Measurements from ENCODE around the gene ANGPT4. TPM values are rescaled to one million over a fixed set of nuclear protein-coding genes. Genes with fewer than 3 reads are reported as not detected.
"Not testable (repeated sequence)": the region's sequence is repeated elsewhere in the genome, so short reads cannot be mapped to it uniquely, and the experiment has no call there.

The ANGPT4 gene
- polyA plus RNA-seq, 3 donors from 2014 or later = not detected

GRCh38 chr20:839015-839414, 77.1 kb downstream of the ANGPT4 start:
- DNase-seq = no peak
- Mint-ChIP-seq H3K4me1 (peaks cover 50 to 54% of the 10 kb centered on the region in 2 donors), H3K4me3 (no peak overlapping the region), H3K27me3 (ENCODE audit: low read depth in 3 of 3) (peaks cover 0 to 2% (median 1%) of the 10 kb centered on the region in 3 donors), H3K9me3 (no peaks in the 10 kb centered on the region), H3K27ac (no peak overlapping the region), H3K36me3 (peaks cover 0 to 4% (median 0%) of the 10 kb centered on the region in 3 donors)

GRCh38 chr20:836190-836589, 79.9 kb downstream of the ANGPT4 start:
- DNase-seq = no peak
- H3K27me3 Mint-ChIP-seq (ENCODE audit: low read depth in 3 of 3) = peaks cover 3 to 8% (median 8%) of the 10 kb centered on the region in 3 donors
- H3K4me1 Mint-ChIP-seq = peaks cover 48 to 57% of the 10 kb centered on the region in 2 donors
- H3K4me3 Mint-ChIP-seq = peak overlapping the region in 2 of 5 donors; percentile 53 to 56
- peak overlapping the region in 4 of 6 donors; percentile 58 to 84 (median 74) for H3K27ac Mint-ChIP-seq
- peaks cover 0 to 4% (median 0%) of the 10 kb centered on the region in 3 donors for H3K36me3 Mint-ChIP-seq
- no peaks in the 10 kb centered on the region for H3K9me3 Mint-ChIP-seq

- Mint-ChIP-seq H3K27ac (peak overlapping the region; percentile 7 to 84 (median 56)), H3K27me3 (ENCODE audit: low read depth in 3 of 3) (peaks cover 3 to 8% (median 8%) of the 10 kb centered on the region in 3 donors), H3K4me3 (peak overlapping the region; percentile 55 to 86 (median 71)), H3K4me1 (peaks cover 46 to 55% of the 10 kb centered on the region in 2 donors), H3K36me3 (peaks cover 0 to 4% (median 0%) of the 10 kb centered on the region in 3 donors), H3K9me3 (no peaks in the 10 kb centered on the region)
- no peak for DNase-seq
Measured at GRCh38 chr20:835608-836045, 80.5 kb downstream of the ANGPT4 start.

- Mint-ChIP-seq H3K4me1 (peaks cover 43 to 54% of the 10 kb centered on the region in 2 donors), H3K27me3 (ENCODE audit: low read depth in 3 of 3) (peaks cover 3 to 8% (median 8%) of the 10 kb centered on the region in 3 donors)
Measured at GRCh38 chr20:834151-834746, 81.9 kb downstream of the ANGPT4 start.

DNA sequence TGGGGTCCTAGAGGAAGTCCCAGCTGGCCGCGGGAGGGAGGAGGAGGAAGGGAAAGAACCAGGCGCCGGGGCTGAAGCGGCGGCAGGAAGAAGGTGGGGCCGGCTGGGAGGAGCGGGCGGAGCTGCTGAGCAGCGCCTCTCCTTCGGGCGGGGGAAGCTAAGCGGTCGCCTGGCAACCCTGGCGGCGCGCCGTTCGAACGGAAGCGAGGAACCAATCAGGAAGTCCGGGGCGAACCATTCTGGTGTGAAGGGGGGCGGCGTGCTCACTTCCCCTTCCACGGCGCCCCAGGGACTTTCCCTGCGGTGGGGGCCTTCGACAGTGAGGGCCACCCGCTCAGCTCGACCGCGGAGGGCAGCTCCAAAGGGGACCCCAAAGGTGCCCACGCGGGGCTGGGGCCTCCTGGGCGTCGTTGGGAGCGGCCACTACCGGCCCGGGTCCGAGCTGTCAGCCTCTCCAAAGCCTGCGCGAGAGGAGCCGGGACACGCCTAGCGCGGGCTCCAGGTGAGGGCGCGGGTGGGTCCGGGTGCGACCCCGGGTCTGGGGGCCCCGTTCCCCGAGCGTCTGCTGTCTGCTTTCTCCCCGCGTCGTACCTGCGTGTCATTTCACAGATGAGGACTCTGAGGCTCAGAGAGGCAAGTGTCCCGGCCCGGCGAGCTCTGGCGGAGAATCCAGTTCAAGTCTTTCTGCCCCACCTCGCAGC, 82.5 kb downstream of the ANGPT4 start, which contains the start of gene FAM110A:
FAM110A (plus strand) TSS at position 266 of the 701 bp plus-strand sequence. CDS start 11,090 bp downstream, outside the sequence.
- peaks cover 0 to 4% (median 0%) of the 10 kb centered on the region in 3 donors for H3K36me3 Mint-ChIP-seq
- peak; percentile 95 to 96 (median 96) for DNase-seq
- peaks cover 46 to 60% of the 10 kb centered on the region in 2 donors for H3K4me1 Mint-ChIP-seq
- peaks cover 3 to 8% (median 8%) of the 10 kb centered on the region in 3 donors for H3K27me3 Mint-ChIP-seq (ENCODE audit: low read depth in 3 of 3)
- peak within 1 kb of the TSS; percentile 84 to 91 (median 88) for H3K4me3 Mint-ChIP-seq
- H3K27ac Mint-ChIP-seq = peak within 1 kb of the TSS; percentile 81 to 94 (median 89)
- H3K9me3 Mint-ChIP-seq = no peaks in the 10 kb centered on the region

More at GRCh38 chr20:834151-834746, 81.9 kb downstream of the ANGPT4 start:
- Mint-ChIP-seq H3K4me3 (peak overlapping the region; percentile 84 to 91 (median 88)), H3K36me3 (peaks cover 0 to 4% (median 0%) of the 10 kb centered on the region in 3 donors), H3K27ac (peak overlapping the region; percentile 81 to 94 (median 88)), H3K9me3 (no peaks in the 10 kb centered on the region)
- DNase-seq = no peak

DNA sequence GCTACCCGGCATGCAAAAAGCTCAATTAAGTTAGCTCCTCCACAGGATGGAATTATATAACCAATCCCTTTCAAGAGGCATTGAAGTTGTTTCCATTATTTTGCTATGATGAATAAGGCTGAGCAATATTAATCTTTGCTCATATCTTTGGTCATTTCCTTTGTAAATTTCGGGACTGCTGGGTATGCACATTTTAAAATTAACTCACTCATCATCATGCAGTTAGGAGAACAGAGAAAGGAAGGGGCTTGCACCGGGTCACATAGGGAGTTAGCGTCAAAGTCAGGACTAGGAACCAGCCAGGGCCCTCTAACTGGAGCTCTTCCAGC, 83.0 kb downstream of the ANGPT4 start:
- H3K4me3 Mint-ChIP-seq = peak overlapping the region; percentile 84 to 91 (median 88)
- peak overlapping the region; percentile 81 to 94 (median 89) for H3K27ac Mint-ChIP-seq
- no peak for DNase-seq
- H3K4me1 Mint-ChIP-seq = peaks cover 44 to 54% of the 10 kb centered on the region in 2 donors
- no peaks in the 10 kb centered on the region for H3K9me3 Mint-ChIP-seq
- no peaks in the 10 kb centered on the region for H3K36me3 Mint-ChIP-seq
- H3K27me3 Mint-ChIP-seq (ENCODE audit: low read depth in 3 of 3) = peaks cover 3 to 8% (median 8%) of the 10 kb centered on the region in 3 donors

DNA sequence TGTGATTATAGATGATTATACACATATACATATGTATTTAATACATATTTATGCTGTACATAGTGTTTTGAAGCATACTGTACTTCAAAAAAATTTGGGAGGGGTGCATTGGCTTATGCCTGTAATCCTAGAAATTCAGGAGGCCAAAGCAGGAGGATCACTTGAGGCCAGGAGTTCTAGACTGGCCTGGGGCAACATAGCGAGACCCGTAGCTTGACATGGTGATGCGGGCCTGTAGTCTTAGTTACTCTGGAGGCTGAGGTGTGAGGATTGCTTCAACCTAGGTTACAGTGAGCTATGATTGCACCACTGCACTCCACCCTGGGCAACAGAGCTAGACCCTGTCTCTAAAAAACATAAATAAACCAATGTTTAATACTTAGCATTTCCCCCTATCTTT, 84.2 kb downstream of the ANGPT4 start:
- DNase-seq = no peak
- peaks cover 37 to 45% of the 10 kb centered on the region in 2 donors for H3K4me1 Mint-ChIP-seq
- no peak overlapping the region for H3K27ac Mint-ChIP-seq
- H3K36me3 Mint-ChIP-seq = no peaks in the 10 kb centered on the region
- peaks cover 3 to 8% (median 6%) of the 10 kb centered on the region in 3 donors for H3K27me3 Mint-ChIP-seq (ENCODE audit: low read depth in 3 of 3)
- H3K9me3 Mint-ChIP-seq = no peaks in the 10 kb centered on the region
- no peak overlapping the region for H3K4me3 Mint-ChIP-seq

DNA sequence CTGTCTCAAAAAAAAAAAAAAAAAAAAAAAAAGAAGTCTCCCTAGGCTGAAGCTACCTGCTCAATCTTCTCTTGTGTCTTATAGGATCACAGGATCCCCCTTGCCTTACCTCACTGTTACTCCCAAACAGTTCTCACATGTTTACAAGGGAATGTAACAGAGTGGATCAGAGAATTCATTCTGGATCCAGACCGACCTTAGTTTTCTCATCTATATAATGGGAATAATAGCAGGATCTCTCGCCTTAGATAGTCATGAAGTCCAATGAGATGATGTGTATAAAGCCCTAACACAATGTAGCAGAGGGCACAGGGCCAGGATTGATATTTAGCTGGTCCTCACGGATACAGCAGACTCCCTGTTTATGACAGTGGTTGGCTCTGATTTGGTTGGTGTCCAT, 84.9 kb downstream of the ANGPT4 start:
- H3K36me3 Mint-ChIP-seq = no peaks in the 10 kb centered on the region
- H3K27ac Mint-ChIP-seq = no peak overlapping the region
- no peaks in the 10 kb centered on the region for H3K9me3 Mint-ChIP-seq
- H3K4me3 Mint-ChIP-seq = no peak overlapping the region
- peaks cover 30 to 38% of the 10 kb centered on the region in 2 donors for H3K4me1 Mint-ChIP-seq
- no peak for DNase-seq
- H3K27me3 Mint-ChIP-seq (ENCODE audit: low read depth in 3 of 3) = peaks cover 3 to 8% (median 6%) of the 10 kb centered on the region in 3 donors

GRCh38 chr20:830011-830521, 86.1 kb downstream of the ANGPT4 start:
- Mint-ChIP-seq H3K4me1 (peaks cover 20 to 26% of the 10 kb centered on the region in 2 donors), H3K4me3 (no peak overlapping the region), H3K9me3 (no peaks in the 10 kb centered on the region), H3K36me3 (no peaks in the 10 kb centered on the region), H3K27ac (no peak overlapping the region), H3K27me3 (ENCODE audit: low read depth in 3 of 3) (peaks cover 3 to 8% (median 6%) of the 10 kb centered on the region in 3 donors)
- no peak for DNase-seq

DNA sequence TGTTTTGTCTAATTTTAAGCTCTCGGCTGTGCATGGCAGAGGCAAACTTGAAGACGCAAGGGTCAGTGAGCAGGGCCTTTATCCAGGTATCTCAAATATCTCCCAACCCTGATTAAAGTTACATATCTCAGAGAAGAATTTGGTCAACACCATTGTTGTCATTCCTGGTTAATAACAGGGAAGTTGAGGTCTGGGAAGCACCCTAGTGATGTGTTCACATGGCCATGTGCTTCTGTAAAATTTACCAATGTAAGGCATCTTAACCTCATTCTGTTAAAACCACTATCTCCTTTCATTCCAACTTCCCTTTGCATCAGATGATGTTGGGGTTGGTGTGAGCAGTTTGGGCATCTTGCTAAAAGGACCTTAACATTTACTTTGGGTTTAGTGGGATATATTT, 86.6 kb downstream of the ANGPT4 start:
- H3K9me3 Mint-ChIP-seq = no peaks in the 10 kb centered on the region
- no peaks in the 10 kb centered on the region for H3K36me3 Mint-ChIP-seq
- peaks cover 15 to 21% of the 10 kb centered on the region in 2 donors for H3K4me1 Mint-ChIP-seq
- no peak overlapping the region for H3K27ac Mint-ChIP-seq
- H3K27me3 Mint-ChIP-seq (ENCODE audit: low read depth in 3 of 3) = peaks cover 3 to 8% (median 6%) of the 10 kb centered on the region in 3 donors
- no peak for DNase-seq
- no peak overlapping the region for H3K4me3 Mint-ChIP-seq

- Mint-ChIP-seq H3K27ac (peak overlapping the region in 3 of 6 donors; percentile 17 to 57 (median 54)), H3K9me3 (no peaks in the 10 kb centered on the region), H3K27me3 (ENCODE audit: low read depth in 3 of 3) (peaks cover 3 to 7% (median 6%) of the 10 kb centered on the region in 3 donors), H3K4me3 (no peak overlapping the region), H3K4me1 (peaks cover 10 to 16% of the 10 kb centered on the region in 2 donors), H3K36me3 (no peaks in the 10 kb centered on the region)
- DNase-seq = no peak
Measured at GRCh38 chr20:828987-829386, 87.1 kb downstream of the ANGPT4 start.

- H3K4me1 Mint-ChIP-seq = not testable (repeated sequence)
Measured at GRCh38 chr20:827981-828380, 88.2 kb downstream of the ANGPT4 start.

DNA sequence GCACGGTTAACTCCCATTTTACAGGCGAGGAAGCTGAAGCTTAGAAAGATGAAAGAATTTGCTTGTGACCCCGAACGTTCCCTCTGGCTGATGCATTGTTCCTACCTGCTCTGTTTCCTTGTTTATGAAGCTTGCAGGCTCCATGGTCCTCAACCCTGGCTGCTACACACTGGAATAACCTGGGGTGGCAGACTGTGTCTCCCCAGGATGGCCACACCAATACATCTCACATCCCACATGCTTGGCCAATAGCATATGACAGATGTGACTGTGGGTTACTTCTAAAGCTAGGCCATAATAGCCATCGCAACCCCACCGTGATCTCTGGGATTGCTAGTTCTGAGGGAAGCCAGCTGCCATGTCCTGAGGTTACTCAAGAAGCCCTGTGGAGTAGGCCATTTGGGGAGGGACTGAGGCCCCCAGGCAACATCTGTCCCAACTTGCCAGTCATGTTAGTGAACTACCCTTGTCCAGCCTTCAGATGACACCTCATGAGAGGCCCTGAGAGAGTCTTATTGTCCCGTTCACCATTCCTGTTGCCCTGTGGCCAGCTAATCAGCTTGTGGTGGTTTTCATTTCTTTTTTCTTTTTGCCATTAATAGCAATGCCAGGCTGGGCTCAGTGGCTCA, 89.3 kb downstream of the ANGPT4 start:
- Mint-ChIP-seq H3K4me1 (peaks cover 3 to 8% of the 10 kb centered on the region in 2 donors), H3K4me3 (no peak overlapping the region), H3K9me3 (no peaks in the 10 kb centered on the region), H3K27ac (no peak overlapping the region), H3K36me3 (no peaks in the 10 kb centered on the region), H3K27me3 (ENCODE audit: low read depth in 3 of 3) (peaks cover 0 to 2% (median 0%) of the 10 kb centered on the region in 3 donors)
- DNase-seq = no peak

More at GRCh38 chr20:827981-828380, 88.2 kb downstream of the ANGPT4 start:
- H3K4me3 Mint-ChIP-seq; H3K36me3 Mint-ChIP-seq; DNase-seq; H3K27me3 Mint-ChIP-seq (ENCODE audit: low read depth in 3 of 3); H3K27ac Mint-ChIP-seq; H3K9me3 Mint-ChIP-seq: not testable (repeated sequence)

Measured in immature natural killer cell (primary cell).